BJ (cell line): ENCODE measurements around the gene IKZF2. TPM values are rescaled to one million over a fixed set of nuclear protein-coding genes. Genes with fewer than 3 reads are reported as not detected.

Experiments
- CTCF ChIA-PET: fragments of 350-600 bp; formaldehyde crosslinking; extraction: SDS; loops from one replicate; lab custom pipeline; 2021; ENCODE audit warnings: antibody characterized with exemption, inconsistent platforms; lab: Yijun Ruan, JAX
- POLR2A ChIA-PET: fragments of 300-600 bp; sonication (Branson Sonifier 250); formaldehyde crosslinking; extraction: SDS; loops from one replicate; lab custom pipeline; 2021; ENCODE audit warnings: antibody characterized with exemption; lab: Charles Lee
- DNase-seq: peaks from one replicate; pipeline ENCODE4 v3.0.0-alpha.2; 2011; ENCODE audit warnings: low read depth
- H3K27me3 ChIP-seq: 2 replicates; pipeline ENCODE4 v1.6.0; 2011; ENCODE audit warnings: low read length; ENCODE audit not compliant: control insufficient read depth, insufficient read depth
- H3K36me3 ChIP-seq: 2 replicates; pipeline ENCODE4 v1.5.1; 2011; ENCODE audit warnings: low read length; ENCODE audit not compliant: control insufficient read depth, insufficient read depth
- H3K4me3 ChIP-seq: 2 replicates; pipeline ENCODE4 v1.5.1; 2011; ENCODE audit warnings: low read depth, mild to moderate bottlenecking, control low read depth, low read length
- CTCF ChIP-seq: IDR thresholded peaks from 2 replicates; pipeline ENCODE4 v1.5.1; 2011; ENCODE audit warnings: low read depth, mild to moderate bottlenecking, control low read depth, inconsistent platforms, low read length, moderate library complexity; ENCODE audit not compliant: insufficient read depth
- polyA plus RNA-seq: library from polyadenylated mRNA; depleted of rRNA; stranded (reverse); fragments of >200 nt; gene quantifications from 2 replicates; pipeline ENCODE4 v1.2.3, GENCODE V29; 2011

The IKZF2 gene
- polyA plus RNA-seq, 1 experiment, result 2.4 TPM

DNA sequence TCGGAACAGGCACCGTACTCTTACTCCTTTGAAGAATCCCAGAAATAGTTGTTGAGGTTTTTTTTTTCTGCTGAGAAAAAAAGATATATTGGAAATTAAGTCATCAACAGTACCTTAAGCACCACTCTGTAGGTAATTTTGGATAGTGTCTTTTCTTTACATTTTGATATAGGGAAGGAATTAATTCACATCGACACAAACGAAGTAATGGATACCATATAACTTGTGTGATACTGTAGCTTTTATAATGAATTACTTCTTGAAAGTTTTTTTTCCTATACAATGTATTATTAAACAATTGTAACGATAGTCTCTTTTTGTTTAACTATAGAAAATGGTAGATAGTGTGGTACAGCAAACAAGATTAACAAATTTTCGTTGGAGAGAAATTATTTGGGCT is 1.5 kb upstream of the IKZF2 start:
- no peaks in the 10 kb centered on the region for H3K36me3 ChIP-seq
- DNase-seq, result no peak
- ChIA-PET POLR2A (no interaction called here), CTCF (interaction anchor here (0.5 to 7.7 kb wide), 9 partner anchors 19 to 1107 kb away, joined by 3 to 69 read pairs (median 5); no protein-coding TSS in a partner anchor)
- peak overlapping the region; percentile 89 for H3K4me3 ChIP-seq
- TF ChIP-seq CTCF, result no peak
- no peaks in the 10 kb centered on the region for H3K27me3 ChIP-seq

- no peak for DNase-seq
- peak overlapping the region; percentile 89 for H3K4me3 ChIP-seq
- H3K27me3 ChIP-seq, result no peaks in the 10 kb centered on the region
- ChIA-PET POLR2A (no interaction called here), CTCF (interaction anchor here (0.5 to 7.7 kb wide), 6 partner anchors 20 to 1108 kb away, joined by 3 to 69 read pairs (median 6); no protein-coding TSS in a partner anchor)
- H3K36me3 ChIP-seq, result no peaks in the 10 kb centered on the region
- TF ChIP-seq CTCF, result peak; percentile 71
Measured at GRCh38 chr2:213152065-213152794, 818 bp upstream of the IKZF2 start.

GRCh38 chr2:213150315-213151097 is 906 bp downstream of the IKZF2 start:
- DNase-seq, result no peak
- POLR2A ChIA-PET, result no interaction called here
- Histone ChIP-seq H3K27me3 (no peaks in the 10 kb centered on the region), H3K36me3 (no peaks in the 10 kb centered on the region), H3K4me3 (peak overlapping the region; percentile 89)
- CTCF ChIA-PET, result interaction anchor here (0.5 to 7.7 kb wide), 5 partner anchors 137 to 459 kb away, joined by 3 to 69 read pairs (median 3); no protein-coding TSS in a partner anchor
- no peak for TF ChIP-seq CTCF

DNA sequence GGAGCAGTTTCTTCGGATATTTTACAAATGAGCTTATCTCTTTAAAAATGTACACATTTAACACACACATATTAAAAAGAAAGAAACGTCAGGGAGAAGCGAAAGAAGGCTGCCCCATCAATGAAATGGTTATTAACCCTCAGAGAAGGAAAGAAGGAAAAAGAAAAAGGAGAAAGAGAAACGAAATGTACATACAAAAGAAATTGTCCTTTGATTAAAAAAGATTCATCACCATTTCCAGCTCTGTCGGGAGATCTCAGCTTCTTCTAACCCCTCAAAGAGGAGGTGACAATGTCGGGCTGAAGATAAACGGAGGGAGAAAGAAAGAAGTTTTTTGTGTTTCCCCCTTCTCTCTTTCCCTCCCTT is 1.5 kb downstream of the IKZF2 start:
- DNase-seq, result no peak
- H3K27me3 ChIP-seq, result no peaks in the 10 kb centered on the region
- CTCF ChIA-PET, result interaction anchor here (0.6 to 7.7 kb wide), 5 partner anchors 23 to 459 kb away, joined by 3 to 69 read pairs (median 3); no protein-coding TSS in a partner anchor
- peak overlapping the region; percentile 89 for H3K4me3 ChIP-seq
- POLR2A ChIA-PET, result interaction anchor here (0.6 kb wide), 1 partner anchor 134 kb away, joined by 3 read pairs; no protein-coding TSS in a partner anchor
- no peaks in the 10 kb centered on the region for H3K36me3 ChIP-seq
- TF ChIP-seq CTCF, result no peak
